HL-60 (cell line): ENCODE data around the gene SIGLEC9.

ENCODE experiments used
- POLR2AphosphoS5 ChIP-seq: IDR thresholded peaks from 2 replicates; pipeline ENCODE4 v1.6.1; 2012; ENCODE audit warnings: low read depth
- TF ChIP-seq, protein P1 (sequence below): IDR thresholded peaks from one replicate; pipeline ENCODE4 v1.5.1; 2011; ENCODE audit warnings: low read length, control low read depth, inconsistent platforms; ENCODE audit not compliant: insufficient read depth
- TF ChIP-seq, protein P2 (sequence below): IDR thresholded peaks from 2 replicates; pipeline ENCODE4 v1.6.1; 2012; ENCODE audit warnings: low read depth; ENCODE audit not compliant: insufficient replicate concordance

DNA sequence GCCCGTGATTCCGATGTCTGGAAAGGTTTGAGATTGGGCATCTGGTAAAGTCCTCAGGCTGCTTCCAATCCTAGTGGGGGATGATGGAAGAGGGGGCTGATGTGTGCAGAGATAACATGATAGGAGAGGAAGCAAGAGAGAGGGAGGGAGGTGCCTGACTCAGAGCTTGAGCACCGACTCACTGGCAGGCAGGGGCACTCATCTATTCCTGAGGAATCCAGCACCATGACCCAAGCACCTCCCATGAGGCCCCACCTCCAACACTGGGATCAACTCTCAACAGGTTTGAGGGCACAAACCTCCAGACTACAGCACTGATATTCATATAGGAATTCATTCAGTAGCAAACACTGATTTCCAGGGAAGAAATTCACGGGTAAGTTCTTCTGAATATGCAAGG, 5.6 kb upstream of the SIGLEC9 start:
- TF ChIP-seq, protein P1, sequence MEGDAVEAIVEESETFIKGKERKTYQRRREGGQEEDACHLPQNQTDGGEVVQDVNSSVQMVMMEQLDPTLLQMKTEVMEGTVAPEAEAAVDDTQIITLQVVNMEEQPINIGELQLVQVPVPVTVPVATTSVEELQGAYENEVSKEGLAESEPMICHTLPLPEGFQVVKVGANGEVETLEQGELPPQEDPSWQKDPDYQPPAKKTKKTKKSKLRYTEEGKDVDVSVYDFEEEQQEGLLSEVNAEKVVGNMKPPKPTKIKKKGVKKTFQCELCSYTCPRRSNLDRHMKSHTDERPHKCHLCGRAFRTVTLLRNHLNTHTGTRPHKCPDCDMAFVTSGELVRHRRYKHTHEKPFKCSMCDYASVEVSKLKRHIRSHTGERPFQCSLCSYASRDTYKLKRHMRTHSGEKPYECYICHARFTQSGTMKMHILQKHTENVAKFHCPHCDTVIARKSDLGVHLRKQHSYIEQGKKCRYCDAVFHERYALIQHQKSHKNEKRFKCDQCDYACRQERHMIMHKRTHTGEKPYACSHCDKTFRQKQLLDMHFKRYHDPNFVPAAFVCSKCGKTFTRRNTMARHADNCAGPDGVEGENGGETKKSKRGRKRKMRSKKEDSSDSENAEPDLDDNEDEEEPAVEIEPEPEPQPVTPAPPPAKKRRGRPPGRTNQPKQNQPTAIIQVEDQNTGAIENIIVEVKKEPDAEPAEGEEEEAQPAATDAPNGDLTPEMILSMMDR, result no peak
- TF ChIP-seq, protein P2, sequence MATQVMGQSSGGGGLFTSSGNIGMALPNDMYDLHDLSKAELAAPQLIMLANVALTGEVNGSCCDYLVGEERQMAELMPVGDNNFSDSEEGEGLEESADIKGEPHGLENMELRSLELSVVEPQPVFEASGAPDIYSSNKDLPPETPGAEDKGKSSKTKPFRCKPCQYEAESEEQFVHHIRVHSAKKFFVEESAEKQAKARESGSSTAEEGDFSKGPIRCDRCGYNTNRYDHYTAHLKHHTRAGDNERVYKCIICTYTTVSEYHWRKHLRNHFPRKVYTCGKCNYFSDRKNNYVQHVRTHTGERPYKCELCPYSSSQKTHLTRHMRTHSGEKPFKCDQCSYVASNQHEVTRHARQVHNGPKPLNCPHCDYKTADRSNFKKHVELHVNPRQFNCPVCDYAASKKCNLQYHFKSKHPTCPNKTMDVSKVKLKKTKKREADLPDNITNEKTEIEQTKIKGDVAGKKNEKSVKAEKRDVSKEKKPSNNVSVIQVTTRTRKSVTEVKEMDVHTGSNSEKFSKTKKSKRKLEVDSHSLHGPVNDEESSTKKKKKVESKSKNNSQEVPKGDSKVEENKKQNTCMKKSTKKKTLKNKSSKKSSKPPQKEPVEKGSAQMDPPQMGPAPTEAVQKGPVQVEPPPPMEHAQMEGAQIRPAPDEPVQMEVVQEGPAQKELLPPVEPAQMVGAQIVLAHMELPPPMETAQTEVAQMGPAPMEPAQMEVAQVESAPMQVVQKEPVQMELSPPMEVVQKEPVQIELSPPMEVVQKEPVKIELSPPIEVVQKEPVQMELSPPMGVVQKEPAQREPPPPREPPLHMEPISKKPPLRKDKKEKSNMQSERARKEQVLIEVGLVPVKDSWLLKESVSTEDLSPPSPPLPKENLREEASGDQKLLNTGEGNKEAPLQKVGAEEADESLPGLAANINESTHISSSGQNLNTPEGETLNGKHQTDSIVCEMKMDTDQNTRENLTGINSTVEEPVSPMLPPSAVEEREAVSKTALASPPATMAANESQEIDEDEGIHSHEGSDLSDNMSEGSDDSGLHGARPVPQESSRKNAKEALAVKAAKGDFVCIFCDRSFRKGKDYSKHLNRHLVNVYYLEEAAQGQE, result no peak
- TF ChIP-seq POLR2AphosphoS5, result no peak
